ENCODE measurements around the gene ITGB1BP1.

Gene ITGB1BP1

DNA sequence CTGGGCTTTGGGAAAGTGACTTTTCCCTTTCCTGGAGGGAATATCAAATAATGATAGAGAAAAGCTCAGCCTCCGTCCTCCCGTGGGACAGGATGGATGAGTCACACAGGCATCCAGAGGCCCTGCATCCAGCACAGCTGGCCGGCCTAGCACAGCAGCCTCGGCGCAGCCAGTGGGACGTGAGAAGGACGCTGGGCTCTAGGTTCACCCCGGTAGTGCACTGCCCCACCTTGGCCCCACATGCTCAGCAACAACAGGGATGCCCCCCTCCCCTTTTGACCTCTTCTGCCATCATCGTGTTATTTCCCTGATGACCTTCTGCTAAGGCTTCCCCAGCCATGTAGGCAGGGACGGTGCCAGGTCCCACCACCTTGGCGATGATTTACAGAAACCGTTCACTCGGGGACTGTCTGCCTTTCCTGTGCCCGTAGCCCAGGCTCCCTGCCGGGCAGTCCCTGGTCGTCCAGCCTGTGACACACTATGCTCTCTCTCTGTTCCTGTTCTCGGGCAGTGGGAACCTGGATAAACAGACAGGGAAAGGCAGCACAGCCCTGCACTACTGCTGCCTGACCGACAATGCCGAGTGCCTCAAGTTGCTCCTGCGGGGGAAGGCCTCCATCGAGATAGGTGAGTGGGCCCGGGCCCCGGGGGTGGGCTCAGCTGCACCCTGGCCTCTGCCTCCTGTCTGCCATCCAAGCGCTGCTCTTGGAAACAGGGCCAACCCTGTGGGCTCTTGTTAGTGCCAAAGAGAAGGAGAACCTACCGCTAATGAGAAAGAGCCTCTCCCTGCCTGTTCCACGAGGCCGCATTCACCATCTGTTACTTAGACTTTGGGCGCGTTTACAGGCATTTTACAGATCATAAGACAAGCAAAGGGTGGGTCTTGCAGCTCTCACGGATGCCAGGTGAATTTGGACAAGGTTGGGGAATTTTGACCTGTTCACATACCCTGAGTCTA lies 44.6 kb downstream of the ITGB1BP1 start:
- H3K4me3 ChIP-seq (ENCODE audit: low read depth in 1 of 2, low read length in 2 of 2): no peak overlapping the region
- no peak overlapping the region for H3K9ac ChIP-seq (ENCODE audit: low read depth in 1 of 2, low read length in 2 of 2)
- H3K27me3 ChIP-seq (ENCODE audit: control insufficient read depth in 1 of 2, insufficient read depth in 2 of 2, low read length in 2 of 2): no peaks in the 10 kb centered on the region
- H3K27ac ChIP-seq (ENCODE audit: low read depth, low read length): peak overlapping the region; percentile 23
- H3K36me3 ChIP-seq (ENCODE audit: control insufficient read depth in 1 of 2, insufficient read depth in 2 of 2, low read length in 2 of 2): peaks cover 27 to 62% of the 10 kb centered on the region in 2 donors
- no peaks in the 10 kb centered on the region for H3K9me3 ChIP-seq (ENCODE audit: control insufficient read depth in 1 of 2, low read length in 2 of 2)
- H3K4me1 ChIP-seq (ENCODE audit: control insufficient read depth in 1 of 2, insufficient read depth in 2 of 2, low read length in 2 of 2): peaks cover 0 to 10% of the 10 kb centered on the region in 2 donors

GRCh38 chr2:9377461-9378097 lies 45.7 kb downstream of the ITGB1BP1 start:
- H3K4me3 ChIP-seq (ENCODE audit: low read depth in 1 of 2, low read length in 2 of 2): no peak overlapping the region
- no peak overlapping the region for H3K27ac ChIP-seq (ENCODE audit: low read depth, low read length)
- peaks cover 28 to 63% of the 10 kb centered on the region in 2 donors for H3K36me3 ChIP-seq (ENCODE audit: control insufficient read depth in 1 of 2, insufficient read depth in 2 of 2, low read length in 2 of 2)
- H3K9ac ChIP-seq (ENCODE audit: low read depth in 1 of 2, low read length in 2 of 2): no peak overlapping the region
- peaks cover 0 to 10% of the 10 kb centered on the region in 2 donors for H3K4me1 ChIP-seq (ENCODE audit: control insufficient read depth in 1 of 2, insufficient read depth in 2 of 2, low read length in 2 of 2)
- no peaks in the 10 kb centered on the region for H3K27me3 ChIP-seq (ENCODE audit: control insufficient read depth in 1 of 2, insufficient read depth in 2 of 2, low read length in 2 of 2)
- H3K9me3 ChIP-seq (ENCODE audit: control insufficient read depth in 1 of 2, low read length in 2 of 2): no peaks in the 10 kb centered on the region

DNA sequence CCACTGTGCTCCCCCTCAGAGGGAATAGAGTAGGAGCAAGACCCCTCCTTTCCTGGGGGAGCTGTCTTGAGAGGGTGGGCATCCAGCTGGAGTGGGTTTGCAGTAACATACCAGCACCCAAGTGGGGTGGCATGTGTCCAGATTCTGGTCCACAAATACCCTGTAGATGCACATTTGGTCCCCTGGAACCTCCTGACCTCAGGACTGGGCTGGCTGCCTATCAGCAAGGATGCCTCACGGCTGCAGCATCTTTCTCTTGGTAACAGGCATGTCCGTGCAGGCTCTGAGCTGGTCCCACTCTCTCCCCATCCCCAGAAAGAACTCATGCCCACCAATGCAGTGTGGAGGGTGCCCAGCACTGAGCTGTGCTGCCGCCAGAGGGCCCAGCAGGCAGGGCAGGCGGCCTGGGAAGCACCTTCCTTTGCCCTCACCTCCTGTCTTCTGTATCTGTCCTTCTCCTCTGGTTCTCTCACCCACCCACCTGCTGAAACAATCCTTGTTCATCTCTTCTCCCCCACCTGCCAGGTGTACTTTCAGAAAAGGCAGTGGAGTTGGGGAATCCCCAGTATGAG lies 47.4 kb downstream of the ITGB1BP1 start:
- Histone ChIP-seq H3K36me3 (ENCODE audit: control insufficient read depth in 1 of 2, insufficient read depth in 2 of 2, low read length in 2 of 2) (peaks cover 30 to 64% of the 10 kb centered on the region in 2 donors), H3K27me3 (ENCODE audit: control insufficient read depth in 1 of 2, insufficient read depth in 2 of 2, low read length in 2 of 2) (no peaks in the 10 kb centered on the region), H3K4me3 (ENCODE audit: low read depth in 1 of 2, low read length in 2 of 2) (no peak overlapping the region), H3K9me3 (ENCODE audit: control insufficient read depth in 1 of 2, low read length in 2 of 2) (no peaks in the 10 kb centered on the region), H3K4me1 (ENCODE audit: control insufficient read depth in 1 of 2, insufficient read depth in 2 of 2, low read length in 2 of 2) (peaks cover 0 to 9% of the 10 kb centered on the region in 2 donors), H3K27ac (ENCODE audit: low read depth, low read length) (no peak overlapping the region), H3K9ac (ENCODE audit: low read depth in 1 of 2, low read length in 2 of 2) (no peak overlapping the region)

DNA sequence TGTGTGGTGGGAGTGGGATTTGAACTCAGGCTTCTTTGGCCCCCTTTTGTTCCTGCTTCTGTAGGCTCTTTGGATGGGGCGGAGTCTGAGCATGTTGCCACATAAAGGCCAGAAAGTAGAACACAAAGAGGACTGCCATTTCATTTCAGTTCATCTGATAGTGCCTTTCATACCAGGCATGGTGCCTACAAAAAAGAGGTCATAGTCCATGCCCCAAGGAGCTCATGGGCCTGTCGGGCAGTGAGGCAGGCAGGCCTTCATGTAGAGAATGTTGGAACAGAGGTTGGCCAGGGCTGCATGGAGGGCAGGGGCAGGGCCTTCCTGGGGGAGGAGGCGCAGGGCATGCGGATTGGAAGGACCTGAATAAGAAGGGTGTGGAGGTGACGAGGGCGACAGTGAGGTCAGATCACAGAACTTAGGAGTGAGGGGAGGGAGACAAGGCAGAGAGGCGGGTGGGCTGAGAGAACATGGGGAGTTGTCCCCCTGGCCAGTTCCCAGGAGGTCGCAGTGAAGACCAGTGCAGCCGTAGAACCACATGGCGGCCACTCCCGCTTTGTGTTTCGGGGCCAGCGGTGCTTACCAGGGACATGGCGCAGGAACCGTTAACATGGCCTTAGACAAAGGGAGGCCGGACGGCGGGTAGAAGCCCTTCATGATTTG lies 49.1 kb downstream of the ITGB1BP1 start:
- peaks cover 24 to 70% of the 10 kb centered on the region in 2 donors for H3K36me3 ChIP-seq (ENCODE audit: control insufficient read depth in 1 of 2, insufficient read depth in 2 of 2, low read length in 2 of 2)
- no peak overlapping the region for H3K9ac ChIP-seq (ENCODE audit: low read depth in 1 of 2, low read length in 2 of 2)
- H3K9me3 ChIP-seq (ENCODE audit: control insufficient read depth in 1 of 2, low read length in 2 of 2): no peaks in the 10 kb centered on the region
- no peak overlapping the region for H3K27ac ChIP-seq (ENCODE audit: low read depth, low read length)
- peaks cover 0 to 5% of the 10 kb centered on the region in 2 donors for H3K4me1 ChIP-seq (ENCODE audit: control insufficient read depth in 1 of 2, insufficient read depth in 2 of 2, low read length in 2 of 2)
- no peak overlapping the region for H3K4me3 ChIP-seq (ENCODE audit: low read depth in 1 of 2, low read length in 2 of 2)
- H3K27me3 ChIP-seq (ENCODE audit: control insufficient read depth in 1 of 2, insufficient read depth in 2 of 2, low read length in 2 of 2): no peaks in the 10 kb centered on the region

GRCh38 chr2:9373476-9373875 lies 49.9 kb downstream of the ITGB1BP1 start:
- H3K27me3 ChIP-seq (ENCODE audit: control insufficient read depth in 1 of 2, insufficient read depth in 2 of 2, low read length in 2 of 2): no peaks in the 10 kb centered on the region
- H3K4me1 ChIP-seq (ENCODE audit: control insufficient read depth in 1 of 2, insufficient read depth in 2 of 2, low read length in 2 of 2): peaks cover 0 to 4% of the 10 kb centered on the region in 2 donors
- H3K9me3 ChIP-seq (ENCODE audit: control insufficient read depth in 1 of 2, low read length in 2 of 2): no peaks in the 10 kb centered on the region
- no peak overlapping the region for H3K4me3 ChIP-seq (ENCODE audit: low read depth in 1 of 2, low read length in 2 of 2)
- H3K9ac ChIP-seq (ENCODE audit: low read depth in 1 of 2, low read length in 2 of 2): no peak overlapping the region
- peak overlapping the region; percentile 22 for H3K27ac ChIP-seq (ENCODE audit: low read depth, low read length)
- H3K36me3 ChIP-seq (ENCODE audit: control insufficient read depth in 1 of 2, insufficient read depth in 2 of 2, low read length in 2 of 2): peaks cover 24 to 68% of the 10 kb centered on the region in 2 donors

DNA sequence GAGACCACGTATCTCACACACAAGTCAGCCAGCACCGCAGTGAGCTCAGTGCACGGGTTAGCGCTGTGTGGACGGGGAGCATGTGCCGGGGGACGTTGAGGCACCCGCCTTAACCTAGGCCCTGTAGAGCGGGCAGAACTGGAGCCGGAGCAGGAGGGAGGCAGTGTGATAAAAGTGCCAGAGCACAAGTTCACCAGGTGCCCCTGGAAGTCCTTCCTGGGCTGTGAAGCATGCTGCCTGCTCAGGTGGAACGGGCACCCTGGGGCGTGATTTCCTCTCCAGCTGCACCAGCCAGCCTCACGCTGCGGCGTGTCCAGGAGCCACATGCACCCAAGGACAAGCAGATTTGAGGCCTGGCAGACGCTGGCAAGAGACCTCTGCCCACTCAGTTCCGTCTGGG lies 50.3 kb downstream of the ITGB1BP1 start:
- H3K27ac ChIP-seq (ENCODE audit: low read depth, low read length): peak overlapping the region; percentile 48
- peaks cover 24 to 69% of the 10 kb centered on the region in 2 donors for H3K36me3 ChIP-seq (ENCODE audit: control insufficient read depth in 1 of 2, insufficient read depth in 2 of 2, low read length in 2 of 2)
- H3K4me3 ChIP-seq (ENCODE audit: low read depth in 1 of 2, low read length in 2 of 2): no peak overlapping the region
- no peaks in the 10 kb centered on the region for H3K4me1 ChIP-seq (ENCODE audit: control insufficient read depth in 1 of 2, insufficient read depth in 2 of 2, low read length in 2 of 2)
- H3K9ac ChIP-seq (ENCODE audit: low read depth in 1 of 2, low read length in 2 of 2): no peak overlapping the region
- H3K27me3 ChIP-seq (ENCODE audit: control insufficient read depth in 1 of 2, insufficient read depth in 2 of 2, low read length in 2 of 2): no peaks in the 10 kb centered on the region
- no peaks in the 10 kb centered on the region for H3K9me3 ChIP-seq (ENCODE audit: control insufficient read depth in 1 of 2, low read length in 2 of 2)

DNA sequence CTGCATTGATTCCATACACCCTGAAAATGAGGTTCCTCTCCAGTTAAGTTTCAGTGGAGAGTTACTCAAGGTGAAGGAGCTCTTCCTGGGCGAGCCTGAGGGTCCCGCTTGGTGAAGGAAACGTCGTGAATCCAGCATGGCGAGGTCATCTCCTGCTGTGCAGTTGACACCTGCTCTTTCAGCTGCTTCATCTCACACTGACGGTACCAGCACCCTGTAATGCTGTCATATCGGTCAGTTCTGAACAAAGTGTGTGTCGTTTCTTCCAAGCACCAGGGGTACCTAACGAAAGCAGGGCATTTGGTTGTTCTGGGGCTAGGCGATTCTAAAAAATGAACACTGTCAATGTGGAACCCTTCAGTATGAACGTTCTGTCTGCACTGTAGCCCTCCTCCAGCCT lies 52.6 kb downstream of the ITGB1BP1 start:
- Histone ChIP-seq H3K36me3 (ENCODE audit: control insufficient read depth in 1 of 2, insufficient read depth in 2 of 2, low read length in 2 of 2) (peaks cover 13 to 71% of the 10 kb centered on the region in 2 donors), H3K4me1 (ENCODE audit: control insufficient read depth in 1 of 2, insufficient read depth in 2 of 2, low read length in 2 of 2) (no peaks in the 10 kb centered on the region), H3K9ac (ENCODE audit: low read depth in 1 of 2, low read length in 2 of 2) (no peak overlapping the region), H3K4me3 (ENCODE audit: low read depth in 1 of 2, low read length in 2 of 2) (no peak overlapping the region), H3K9me3 (ENCODE audit: control insufficient read depth in 1 of 2, low read length in 2 of 2) (no peaks in the 10 kb centered on the region), H3K27me3 (ENCODE audit: control insufficient read depth in 1 of 2, insufficient read depth in 2 of 2, low read length in 2 of 2) (no peaks in the 10 kb centered on the region), H3K27ac (ENCODE audit: low read depth, low read length) (no peak overlapping the region)

DNA sequence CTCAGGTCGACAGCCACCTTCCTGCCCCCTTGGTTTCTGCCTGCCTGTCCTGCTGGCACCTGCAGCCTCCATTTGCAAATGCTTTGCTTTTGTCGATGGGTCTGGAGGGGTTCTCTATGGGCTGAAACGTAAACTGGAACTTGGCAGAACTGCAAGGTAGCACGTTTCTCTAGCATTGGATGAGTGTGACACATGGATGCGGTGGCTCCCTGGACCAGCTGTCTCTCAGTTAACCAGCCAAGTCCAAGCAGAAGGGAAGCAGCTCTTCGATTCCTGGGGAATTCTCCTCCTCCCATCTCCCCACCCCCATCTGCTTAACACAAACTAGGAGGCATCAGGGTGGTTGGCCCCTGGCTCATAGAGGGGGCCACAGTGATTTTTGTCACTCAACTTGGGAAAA lies 57.3 kb downstream of the ITGB1BP1 start:
- Histone ChIP-seq H3K4me1 (ENCODE audit: control insufficient read depth in 1 of 2, insufficient read depth in 2 of 2, low read length in 2 of 2) (no peaks in the 10 kb centered on the region), H3K9ac (ENCODE audit: low read depth in 1 of 2, low read length in 2 of 2) (no peak overlapping the region), H3K4me3 (ENCODE audit: low read depth in 1 of 2, low read length in 2 of 2) (no peak overlapping the region), H3K27ac (ENCODE audit: low read depth, low read length) (no peak overlapping the region), H3K27me3 (ENCODE audit: control insufficient read depth in 1 of 2, insufficient read depth in 2 of 2, low read length in 2 of 2) (no peaks in the 10 kb centered on the region), H3K36me3 (ENCODE audit: control insufficient read depth in 1 of 2, insufficient read depth in 2 of 2, low read length in 2 of 2) (peaks cover 10 to 57% of the 10 kb centered on the region in 2 donors), H3K9me3 (ENCODE audit: control insufficient read depth in 1 of 2, low read length in 2 of 2) (no peaks in the 10 kb centered on the region)

GRCh38 chr2:9365498-9366019 lies 57.8 kb downstream of the ITGB1BP1 start:
- H3K36me3 ChIP-seq (ENCODE audit: control insufficient read depth in 1 of 2, insufficient read depth in 2 of 2, low read length in 2 of 2): peaks cover 10 to 53% of the 10 kb centered on the region in 2 donors
- H3K27ac ChIP-seq (ENCODE audit: low read depth, low read length): no peak overlapping the region
- no peak overlapping the region for H3K9ac ChIP-seq (ENCODE audit: low read depth in 1 of 2, low read length in 2 of 2)
- no peaks in the 10 kb centered on the region for H3K27me3 ChIP-seq (ENCODE audit: control insufficient read depth in 1 of 2, insufficient read depth in 2 of 2, low read length in 2 of 2)
- no peaks in the 10 kb centered on the region for H3K9me3 ChIP-seq (ENCODE audit: control insufficient read depth in 1 of 2, low read length in 2 of 2)
- H3K4me3 ChIP-seq (ENCODE audit: low read depth in 1 of 2, low read length in 2 of 2): no peak overlapping the region
- H3K4me1 ChIP-seq (ENCODE audit: control insufficient read depth in 1 of 2, insufficient read depth in 2 of 2, low read length in 2 of 2): no peaks in the 10 kb centered on the region

Measured in duodenal mucosa (tissue), 2 donors.